Measurements from ENCODE around the gene SLC45A3. TPM values are rescaled to one million over a fixed set of nuclear protein-coding genes. Genes with fewer than 3 reads are reported as not detected.

The SLC45A3 gene
- total RNA-seq, 1 donor from 2014 or later, result 1.1 TPM

- H3K4me3 Mint-ChIP-seq (ENCODE audit: unreplicated experiment), result no peak overlapping the region
- no peak for TF ChIP-seq CTCF (IDR thresholded peaks at IDR 0.05)
- no peak for DNase-seq (ENCODE audit: extremely low spot score, unreplicated experiment)
- H3K4me1 Mint-ChIP-seq (ENCODE audit: unreplicated experiment), result no peaks in the 10 kb centered on the region
- H3K27ac Mint-ChIP-seq (ENCODE audit: unreplicated experiment), result no peak overlapping the region
- H3K27me3 Mint-ChIP-seq (ENCODE audit: unreplicated experiment), result no peaks in the 10 kb centered on the region
- H3K9me3 Mint-ChIP-seq (ENCODE audit: unreplicated experiment), result no peaks in the 10 kb centered on the region
- peaks cover 52% of the 10 kb centered on the region for H3K36me3 Mint-ChIP-seq (ENCODE audit: unreplicated experiment)
Measured at GRCh38 chr1:205616563-205617293, 63.6 kb downstream of the SLC45A3 start.

- DNase-seq (ENCODE audit: extremely low spot score, unreplicated experiment), result no peak
- Mint-ChIP-seq H3K36me3 (ENCODE audit: unreplicated experiment) (peaks cover 55% of the 10 kb centered on the region), H3K4me1 (ENCODE audit: unreplicated experiment) (peaks cover 5% of the 10 kb centered on the region), H3K9me3 (ENCODE audit: unreplicated experiment) (no peaks in the 10 kb centered on the region), H3K27ac (ENCODE audit: unreplicated experiment) (no peak overlapping the region), H3K27me3 (ENCODE audit: unreplicated experiment) (no peaks in the 10 kb centered on the region), H3K4me3 (ENCODE audit: unreplicated experiment) (no peak overlapping the region)
- TF ChIP-seq CTCF (IDR thresholded peaks at IDR 0.05), result no peak
Measured at GRCh38 chr1:205615789-205616188, 64.5 kb downstream of the SLC45A3 start.

- no peak overlapping the region for H3K4me3 Mint-ChIP-seq (ENCODE audit: unreplicated experiment)
- no peak for DNase-seq (ENCODE audit: extremely low spot score, unreplicated experiment)
- TF ChIP-seq CTCF (IDR thresholded peaks at IDR 0.05), result no peak
- H3K27me3 Mint-ChIP-seq (ENCODE audit: unreplicated experiment), result no peaks in the 10 kb centered on the region
- peaks cover 43% of the 10 kb centered on the region for H3K36me3 Mint-ChIP-seq (ENCODE audit: unreplicated experiment)
- peaks cover 6% of the 10 kb centered on the region for H3K4me1 Mint-ChIP-seq (ENCODE audit: unreplicated experiment)
- no peaks in the 10 kb centered on the region for H3K9me3 Mint-ChIP-seq (ENCODE audit: unreplicated experiment)
- H3K27ac Mint-ChIP-seq (ENCODE audit: unreplicated experiment), result no peak overlapping the region
Measured at GRCh38 chr1:205613854-205614412, 66.4 kb downstream of the SLC45A3 start.

GRCh38 chr1:205612556-205612955 is 67.8 kb downstream of the SLC45A3 start:
- TF ChIP-seq CTCF (IDR thresholded peaks at IDR 0.05), result no peak
- H3K36me3 Mint-ChIP-seq (ENCODE audit: unreplicated experiment), result peaks cover 45% of the 10 kb centered on the region
- H3K27me3 Mint-ChIP-seq (ENCODE audit: unreplicated experiment), result no peaks in the 10 kb centered on the region
- H3K4me3 Mint-ChIP-seq (ENCODE audit: unreplicated experiment), result no peak overlapping the region
- no peaks in the 10 kb centered on the region for H3K9me3 Mint-ChIP-seq (ENCODE audit: unreplicated experiment)
- H3K27ac Mint-ChIP-seq (ENCODE audit: unreplicated experiment), result no peak overlapping the region
- peaks cover 6% of the 10 kb centered on the region for H3K4me1 Mint-ChIP-seq (ENCODE audit: unreplicated experiment)
- no peak for DNase-seq (ENCODE audit: extremely low spot score, unreplicated experiment)

- no peaks in the 10 kb centered on the region for H3K27me3 Mint-ChIP-seq (ENCODE audit: unreplicated experiment)
- H3K27ac Mint-ChIP-seq (ENCODE audit: unreplicated experiment), result no peak overlapping the region
- TF ChIP-seq CTCF (IDR thresholded peaks at IDR 0.05), result no peak
- no peak for DNase-seq (ENCODE audit: extremely low spot score, unreplicated experiment)
- peaks cover 6% of the 10 kb centered on the region for H3K4me1 Mint-ChIP-seq (ENCODE audit: unreplicated experiment)
- peaks cover 44% of the 10 kb centered on the region for H3K36me3 Mint-ChIP-seq (ENCODE audit: unreplicated experiment)
- no peaks in the 10 kb centered on the region for H3K9me3 Mint-ChIP-seq (ENCODE audit: unreplicated experiment)
- H3K4me3 Mint-ChIP-seq (ENCODE audit: unreplicated experiment), result no peak overlapping the region
Measured at GRCh38 chr1:205612104-205612503, 68.2 kb downstream of the SLC45A3 start.
